ENCODE results near the gene PCDH19.

The PCDH19 gene

DNA sequence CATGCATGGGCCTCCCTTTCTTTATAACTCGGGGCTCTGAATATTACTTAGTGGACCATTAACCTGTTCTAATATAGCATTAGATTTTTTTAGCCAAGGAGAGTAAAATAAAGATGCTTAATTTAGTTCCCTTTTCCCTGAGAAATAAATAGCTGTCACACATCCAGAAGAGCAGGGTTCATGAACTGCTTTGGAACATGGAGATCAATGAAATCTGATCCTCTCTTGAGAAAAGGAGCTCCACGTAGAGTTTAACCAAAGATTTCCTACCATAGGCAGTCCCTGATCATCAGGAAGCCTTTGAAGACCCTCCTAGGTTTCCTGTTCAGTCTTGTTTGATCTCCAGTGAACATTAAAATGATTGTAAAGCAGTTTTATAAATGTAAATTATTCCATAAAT, 8.5 kb upstream of the PCDH19 start:
- no peak overlapping the region for H3K9ac ChIP-seq
- H3K27me3 ChIP-seq: peaks cover 28 to 79% (median 56%) of the 10 kb centered on the region in 11 experiments
- H3K4me1 ChIP-seq: peaks cover 0 to 8% (median 0%) of the 10 kb centered on the region in 10 experiments; a peak in 1 of 20 replicates
- H3K36me3 ChIP-seq: no peaks in the 10 kb centered on the region
- no peaks in the 10 kb centered on the region for H4K20me1 ChIP-seq
- 0 out of 22 replicates have a peak, but pooled peaks cover 0 to 4% (median 0%) of the 10 kb centered on the region in 11 experiments for H3K9me3 ChIP-seq (replicated peaks in 1 of 11)
- H3K27ac ChIP-seq: no peak overlapping the region
- TF ChIP-seq Cebpa-rat (IDR thresholded peaks at IDR 0.05): no peak
- no peak overlapping the region for H3K4me3 ChIP-seq
- no peak overlapping the region for H3K4me2 ChIP-seq

- Histone ChIP-seq H3K9ac (no peak overlapping the region), H3K27me3 (peaks cover 32 to 82% (median 62%) of the 10 kb centered on the region in 11 experiments), H3K9me3 (replicated peaks in 1 of 11) (0 out of 22 replicates have a peak, but pooled peaks cover 0 to under 1% (median 0%) of the 10 kb centered on the region in 11 experiments), H3K4me2 (peak overlapping the region in 2 of 11 experiments; percentile 14 to 17; a peak in 1 of 22 replicates), H3K4me3 (no peak overlapping the region), H3K36me3 (no peaks in the 10 kb centered on the region), H3K27ac (no peak overlapping the region), H3K4me1 (peaks cover 0 to 8% (median 0%) of the 10 kb centered on the region in 10 experiments; a peak in 3 of 20 replicates), H4K20me1 (no peaks in the 10 kb centered on the region)
- no peak for TF ChIP-seq Cebpa-rat (IDR thresholded peaks at IDR 0.05)
Observed at GRCh38 chrX:100417681-100418080, 7.6 kb upstream of the PCDH19 start.

DNA sequence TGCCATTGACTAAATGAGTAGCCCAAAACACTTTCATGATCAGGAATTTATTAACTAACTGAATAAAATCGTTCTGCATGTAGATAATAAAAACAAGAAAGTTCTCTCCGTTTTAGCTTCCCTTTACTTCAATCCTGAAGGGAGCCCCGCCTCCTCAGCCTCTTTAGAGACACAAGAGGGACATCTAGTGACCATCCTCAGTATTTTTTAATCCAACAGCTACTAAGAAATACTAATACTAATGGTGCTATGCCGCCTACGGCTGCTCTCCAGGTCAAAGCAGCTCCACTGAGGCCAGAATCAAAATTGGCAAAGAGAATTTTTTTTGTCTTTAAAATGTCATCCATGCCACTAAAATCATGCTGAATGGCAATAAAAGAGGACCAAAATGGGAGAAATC, 3.2 kb upstream of the PCDH19 start:
- TF ChIP-seq Cebpa-rat (IDR thresholded peaks at IDR 0.05): no peak
- Histone ChIP-seq H3K27ac (no peak overlapping the region), H3K9me3 (replicated peaks in 1 of 11) (peaks cover 18 to 29% (median 19%) of the 10 kb centered on the region in 11 experiments), H3K9ac (no peak overlapping the region), H3K4me1 (peaks cover 0 to 8% (median 0%) of the 10 kb centered on the region in 10 experiments; a peak in 3 of 20 replicates), H3K4me2 (peak overlapping the region in 10 of 11 experiments; percentile 11 to 75 (median 30); a peak in 11 of 22 replicates), H4K20me1 (no peaks in the 10 kb centered on the region), H3K27me3 (peaks cover 42 to 74% (median 69%) of the 10 kb centered on the region in 11 experiments), H3K36me3 (no peaks in the 10 kb centered on the region), H3K4me3 (peak overlapping the region in 2 of 10 experiments; percentile 16 to 29; a peak in 3 of 20 replicates)

- H3K4me3 ChIP-seq: no peak overlapping the region
- no peak for TF ChIP-seq Cebpa-rat (IDR thresholded peaks at IDR 0.05)
Observed at GRCh38 chrX:100411802-100412715, 2.0 kb upstream of the PCDH19 start.

DNA sequence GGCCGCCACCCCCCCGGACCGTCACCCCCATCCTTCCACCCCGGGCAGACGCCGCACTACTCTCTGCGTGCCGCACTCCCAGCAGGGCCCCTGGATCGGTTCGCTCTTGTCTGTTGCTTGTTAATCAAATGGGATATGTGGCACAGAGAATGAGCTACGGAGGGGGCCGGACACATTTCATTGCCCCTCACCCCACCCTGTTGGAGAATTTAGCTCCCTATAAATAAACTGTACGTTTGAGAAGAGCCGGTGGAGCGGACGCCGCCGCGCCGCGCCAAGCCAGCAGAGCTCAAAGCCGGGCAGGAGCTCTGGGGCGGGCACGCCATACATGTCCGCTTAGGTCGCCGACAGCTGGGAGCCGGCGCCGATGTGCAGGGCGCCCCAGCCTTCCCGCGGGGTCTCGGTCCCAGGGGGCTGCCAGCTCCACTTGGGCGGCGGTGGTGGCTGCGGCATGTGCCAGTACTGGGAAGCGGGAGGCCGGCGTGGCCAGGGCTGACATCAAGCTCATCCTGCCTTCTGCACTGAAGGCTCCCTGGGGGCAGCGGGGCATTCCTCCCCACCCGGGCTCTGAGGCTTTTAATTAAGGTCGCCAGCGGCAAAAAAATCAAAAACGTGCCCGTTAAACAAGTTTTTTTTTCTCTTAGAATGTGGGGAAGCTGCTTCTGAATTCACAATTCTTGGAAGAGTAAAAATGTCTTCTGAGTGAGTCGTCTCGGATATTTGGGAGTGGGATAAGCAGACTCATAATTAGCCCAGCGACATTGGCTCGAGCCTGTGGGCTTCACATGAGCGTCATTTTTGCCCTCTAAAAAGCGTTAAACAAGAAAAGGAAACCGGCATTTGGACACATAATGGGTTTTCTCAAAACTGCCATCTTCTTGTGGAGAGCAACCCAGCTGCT, 1.1 kb upstream of the PCDH19 start:
- Histone ChIP-seq H3K9ac (no peak overlapping the region), H3K4me3 (no peak overlapping the region), H3K27ac (no peak overlapping the region), H3K27me3 (peaks cover 42 to 62% (median 55%) of the 10 kb centered on the region in 11 experiments), H3K36me3 (no peaks in the 10 kb centered on the region), H3K4me2 (no peak overlapping the region), H3K4me1 (peaks cover 0 to 6% (median 0%) of the 10 kb centered on the region in 10 experiments; a peak in 2 of 20 replicates), H4K20me1 (no peaks in the 10 kb centered on the region), H3K9me3 (replicated peaks in 1 of 11) (peaks cover 31 to 46% (median 39%) of the 10 kb centered on the region in 11 experiments)
- TF ChIP-seq Cebpa-rat (IDR thresholded peaks at IDR 0.05): no peak

More at GRCh38 chrX:100411802-100412715, 2.0 kb upstream of the PCDH19 start:
- peak overlapping the region in 4 of 11 experiments; percentile 28 to 75 (median 52); a peak in 4 of 22 replicates for H3K4me2 ChIP-seq
- no peaks in the 10 kb centered on the region for H3K36me3 ChIP-seq
- peaks cover 0 to 6% (median 0%) of the 10 kb centered on the region in 10 experiments; a peak in 2 of 20 replicates for H3K4me1 ChIP-seq
- H4K20me1 ChIP-seq: no peaks in the 10 kb centered on the region
- no peak overlapping the region for H3K9ac ChIP-seq
- peaks cover 30 to 41% (median 31%) of the 10 kb centered on the region in 11 experiments for H3K9me3 ChIP-seq (replicated peaks in 1 of 11)
- peaks cover 36 to 62% (median 60%) of the 10 kb centered on the region in 11 experiments for H3K27me3 ChIP-seq
- no peak overlapping the region for H3K27ac ChIP-seq

- H3K9me3 ChIP-seq (replicated peaks in 1 of 11): peaks cover 31 to 46% (median 39%) of the 10 kb centered on the region in 11 experiments
- peaks cover 50 to 63% (median 56%) of the 10 kb centered on the region in 11 experiments for H3K27me3 ChIP-seq
- no peaks in the 10 kb centered on the region for H4K20me1 ChIP-seq
- H3K4me1 ChIP-seq: peaks cover 0 to 6% (median 0%) of the 10 kb centered on the region in 10 experiments; a peak in 2 of 20 replicates
- no peak overlapping the region for H3K4me3 ChIP-seq
- H3K9ac ChIP-seq: no peak overlapping the region
- no peaks in the 10 kb centered on the region for H3K36me3 ChIP-seq
- H3K4me2 ChIP-seq: no peak overlapping the region
- H3K27ac ChIP-seq: no peak overlapping the region
- TF ChIP-seq Cebpa-rat (IDR thresholded peaks at IDR 0.05): no peak
Observed at GRCh38 chrX:100408713-100409609, 1.1 kb downstream of the PCDH19 start.

GRCh38 chrX:100407784-100408712, 2.0 kb downstream of the PCDH19 start:
- no peak overlapping the region for H3K9ac ChIP-seq
- peaks cover 54 to 64% (median 58%) of the 10 kb centered on the region in 11 experiments for H3K27me3 ChIP-seq
- no peak overlapping the region for H3K4me3 ChIP-seq
- TF ChIP-seq Cebpa-rat (IDR thresholded peaks at IDR 0.05): no peak
- no peak overlapping the region for H3K4me2 ChIP-seq
- H3K36me3 ChIP-seq: no peaks in the 10 kb centered on the region
- H3K27ac ChIP-seq: no peak overlapping the region
- H3K4me1 ChIP-seq: peaks cover 0 to 9% (median 3%) of the 10 kb centered on the region in 10 experiments; a peak in 8 of 20 replicates
- peaks cover 31 to 46% (median 39%) of the 10 kb centered on the region in 11 experiments for H3K9me3 ChIP-seq (replicated peaks in 1 of 11)
- H4K20me1 ChIP-seq: no peaks in the 10 kb centered on the region; a peak in 1 of 22 replicates
